IgD-negative memory B cell (primary cell): Measurements from ENCODE around the gene ENO3. TPM values are rescaled to one million over a fixed set of nuclear protein-coding genes. Genes with fewer than 3 reads are reported as not detected.
"Not testable (repeated sequence)": the region's sequence is repeated elsewhere in the genome, so short reads cannot be mapped to it uniquely, and the experiment has no call there.

Source experiments
- H3K27ac Mint-ChIP-seq, 3 donors: one replicate each; pipeline ENCODE4 v1.8.0; 2020 to 2022; ENCODE audit warnings: mild to moderate bottlenecking in 3 of 3, mixed read lengths in 3 of 3, moderate library complexity in 1 of 3
- H3K27me3 Mint-ChIP-seq: one replicate; pipeline ENCODE4 v1.8.0; 2021; ENCODE audit warnings: mixed read lengths
- H3K36me3 Mint-ChIP-seq: one replicate; pipeline ENCODE4 v1.8.0; 2020; ENCODE audit warnings: mild to moderate bottlenecking, mixed read lengths
- H3K4me1 Mint-ChIP-seq, 3 donors: one replicate each; pipeline ENCODE4 v1.8.0; 2020 to 2022; ENCODE audit warnings: mixed read lengths in 3 of 3, mild to moderate bottlenecking in 1 of 3
- H3K4me3 Mint-ChIP-seq, 4 donors: one replicate each; pipeline ENCODE4 v1.8.0; 2020 to 2022; ENCODE audit warnings: mild to moderate bottlenecking in 4 of 4, mixed read lengths in 4 of 4, moderate library complexity in 3 of 4
- H3K9me3 Mint-ChIP-seq, 3 donors: one replicate each; pipeline ENCODE4 v1.8.0; 2020 to 2021; ENCODE audit warnings: mixed read lengths in 3 of 3, mild to moderate bottlenecking in 1 of 3
- polyA plus RNA-seq: library from polyadenylated mRNA; unstranded; fragments of 300-500 nt; fragmentation: Illumina TruSeq; gene quantifications from one replicate; pipeline ENCODE4 v1.2.3, GENCODE V29; 2021

Gene ENO3
- polyA plus RNA-seq, result 3.1 TPM

GRCh38 chr17:4950746-4951204, at the start of gene ENO3:
Gene ENO3, plus strand, starts transcription at chr17:4951119. Its CDS starts 711 bp downstream, at chr17:4951830.
- Mint-ChIP-seq H3K27ac (peak within 1 kb of the TSS; percentile 90 to 92 (median 91)), H3K27me3 (no peaks in the 10 kb centered on the region), H3K9me3 (no peaks in the 10 kb centered on the region), H3K36me3 (peaks cover 3% of the 10 kb centered on the region), H3K4me3 (peak within 1 kb of the TSS; percentile 82 to 93 (median 88)), H3K4me1 (peaks cover 8 to 13% (median 12%) of the 10 kb centered on the region in 3 donors)

- Mint-ChIP-seq H3K4me1 (peaks cover 17 to 22% (median 21%) of the 10 kb centered on the region in 3 donors), H3K9me3 (no peaks in the 10 kb centered on the region), H3K36me3 (peaks cover 4% of the 10 kb centered on the region)
Measured at GRCh38 chr17:4901648-4902344, 49.1 kb upstream of the ENO3 start.

GRCh38 chr17:4902540-4902939, 48.4 kb upstream of the ENO3 start:
- Mint-ChIP-seq H3K4me3 (peak overlapping the region; percentile 25 to 97 (median 83)), H3K4me1 (peaks cover 17 to 22% (median 21%) of the 10 kb centered on the region in 3 donors), H3K27ac (peak overlapping the region; percentile 39 to 91 (median 71)), H3K27me3 (no peaks in the 10 kb centered on the region), H3K9me3 (no peaks in the 10 kb centered on the region), H3K36me3 (peaks cover 3% of the 10 kb centered on the region)

More at GRCh38 chr17:4901648-4902344, 49.1 kb upstream of the ENO3 start:
- H3K27ac Mint-ChIP-seq, result peak overlapping the region; percentile 71 to 91 (median 73)
- peak overlapping the region in 3 of 4 donors; percentile 80 to 97 (median 94) for H3K4me3 Mint-ChIP-seq
- no peaks in the 10 kb centered on the region for H3K27me3 Mint-ChIP-seq

GRCh38 chr17:4903051-4903818, 47.7 kb upstream of the ENO3 start, which contains the start of gene CHRNE:
Gene CHRNE, minus strand, starts transcription at chr17:4903098. Its CDS starts 35 bp downstream, at chr17:4903063.
- H3K36me3 Mint-ChIP-seq, result peaks cover 3% of the 10 kb centered on the region
- peak within 1 kb of the TSS; percentile 71 to 91 (median 82) for H3K27ac Mint-ChIP-seq
- H3K4me3 Mint-ChIP-seq, result peak within 1 kb of the TSS; percentile 62 to 97 (median 90)
- peaks cover 17 to 21% (median 21%) of the 10 kb centered on the region in 3 donors for H3K4me1 Mint-ChIP-seq
- no peaks in the 10 kb centered on the region for H3K9me3 Mint-ChIP-seq
- no peaks in the 10 kb centered on the region for H3K27me3 Mint-ChIP-seq

- not testable (repeated sequence) for H3K4me3 Mint-ChIP-seq, H3K27ac Mint-ChIP-seq, H3K27me3 Mint-ChIP-seq, H3K9me3 Mint-ChIP-seq, H3K36me3 Mint-ChIP-seq
- peaks cover 11 to 15% (median 11%) of the 10 kb centered on the region in 3 donors for H3K4me1 Mint-ChIP-seq
Measured at GRCh38 chr17:4906642-4907041, 44.3 kb upstream of the ENO3 start.

- H3K27me3 Mint-ChIP-seq, result no peaks in the 10 kb centered on the region
- H3K36me3 Mint-ChIP-seq, result peaks cover 3% of the 10 kb centered on the region
- no peak overlapping the region for H3K4me3 Mint-ChIP-seq
- H3K27ac Mint-ChIP-seq, result no peak overlapping the region
- H3K4me1 Mint-ChIP-seq, result peaks cover 3 to 4% (median 3%) of the 10 kb centered on the region in 3 donors
- H3K9me3 Mint-ChIP-seq, result no peaks in the 10 kb centered on the region
Measured at GRCh38 chr17:4908301-4908700, 42.6 kb upstream of the ENO3 start.

GRCh38 chr17:4908711-4909496, 42.0 kb upstream of the ENO3 start:
- H3K27me3 Mint-ChIP-seq, result no peaks in the 10 kb centered on the region
- H3K36me3 Mint-ChIP-seq, result peaks cover 3% of the 10 kb centered on the region
- H3K27ac Mint-ChIP-seq, result no peak overlapping the region
- no peak overlapping the region for H3K4me3 Mint-ChIP-seq
- no peaks in the 10 kb centered on the region for H3K9me3 Mint-ChIP-seq
- H3K4me1 Mint-ChIP-seq, result no peaks in the 10 kb centered on the region

GRCh38 chr17:4913994-4914393, 36.9 kb upstream of the ENO3 start:
- no peaks in the 10 kb centered on the region for H3K9me3 Mint-ChIP-seq
- H3K27me3 Mint-ChIP-seq, result no peaks in the 10 kb centered on the region
- no peaks in the 10 kb centered on the region for H3K4me1 Mint-ChIP-seq
- peaks cover 2% of the 10 kb centered on the region for H3K36me3 Mint-ChIP-seq
- no peak overlapping the region for H3K4me3 Mint-ChIP-seq
- no peak overlapping the region for H3K27ac Mint-ChIP-seq

- not testable (repeated sequence) for H3K27ac Mint-ChIP-seq, H3K4me3 Mint-ChIP-seq, H3K4me1 Mint-ChIP-seq, H3K27me3 Mint-ChIP-seq, H3K9me3 Mint-ChIP-seq, H3K36me3 Mint-ChIP-seq
Measured at GRCh38 chr17:4914551-4914950, 36.4 kb upstream of the ENO3 start.

- Mint-ChIP-seq H3K36me3 (peaks cover 2% of the 10 kb centered on the region), H3K27ac (no peak overlapping the region), H3K4me1 (no peaks in the 10 kb centered on the region), H3K27me3 (no peaks in the 10 kb centered on the region), H3K4me3 (no peak overlapping the region), H3K9me3 (no peaks in the 10 kb centered on the region)
Measured at GRCh38 chr17:4919511-4920047, 31.3 kb upstream of the ENO3 start.

GRCh38 chr17:4920351-4921048, 30.4 kb upstream of the ENO3 start:
- Mint-ChIP-seq H3K4me1 (no peaks in the 10 kb centered on the region), H3K27me3 (no peaks in the 10 kb centered on the region), H3K9me3 (no peaks in the 10 kb centered on the region), H3K27ac (peak overlapping the region in 1 of 3 donors; percentile 19), H3K36me3 (peaks cover 2% of the 10 kb centered on the region), H3K4me3 (no peak overlapping the region)

GRCh38 chr17:4921320-4921719, 29.6 kb upstream of the ENO3 start:
- Mint-ChIP-seq H3K27ac (no peak overlapping the region), H3K27me3 (no peaks in the 10 kb centered on the region), H3K4me3 (no peak overlapping the region), H3K9me3 (no peaks in the 10 kb centered on the region), H3K4me1 (no peaks in the 10 kb centered on the region), H3K36me3 (peaks cover 2% of the 10 kb centered on the region)

- not testable (repeated sequence) for H3K27me3 Mint-ChIP-seq, H3K4me1 Mint-ChIP-seq, H3K4me3 Mint-ChIP-seq, H3K27ac Mint-ChIP-seq, H3K36me3 Mint-ChIP-seq, H3K9me3 Mint-ChIP-seq
Measured at GRCh38 chr17:4926577-4927335, 24.2 kb upstream of the ENO3 start.
